ENCODE measurements around the gene CAD.

The CAD gene

GRCh38 chr2:27223416-27223815 is 6.2 kb downstream of the CAD start:
- DNase-seq: no peak

DNA sequence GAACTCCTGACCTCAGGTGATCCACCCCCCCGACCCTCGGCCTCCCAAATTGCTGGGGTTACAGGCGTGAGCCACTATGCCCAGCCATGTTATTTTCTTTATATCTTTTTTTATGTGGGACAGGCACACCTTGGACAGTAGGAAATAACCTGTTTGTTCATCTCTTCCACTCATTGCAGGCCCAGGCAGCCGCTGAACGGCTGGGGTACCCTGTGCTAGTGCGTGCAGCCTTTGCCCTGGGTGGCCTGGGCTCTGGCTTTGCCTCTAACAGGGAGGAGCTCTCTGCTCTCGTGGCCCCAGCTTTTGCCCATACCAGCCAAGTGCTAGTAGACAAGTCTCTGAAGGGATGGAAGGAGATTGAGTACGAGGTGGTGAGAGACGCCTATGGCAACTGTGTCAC is 8.4 kb downstream of the CAD start:
- no peak for DNase-seq

- no peak for DNase-seq
Observed at GRCh38 chr2:27227501-27227900, 10.3 kb downstream of the CAD start.

DNA sequence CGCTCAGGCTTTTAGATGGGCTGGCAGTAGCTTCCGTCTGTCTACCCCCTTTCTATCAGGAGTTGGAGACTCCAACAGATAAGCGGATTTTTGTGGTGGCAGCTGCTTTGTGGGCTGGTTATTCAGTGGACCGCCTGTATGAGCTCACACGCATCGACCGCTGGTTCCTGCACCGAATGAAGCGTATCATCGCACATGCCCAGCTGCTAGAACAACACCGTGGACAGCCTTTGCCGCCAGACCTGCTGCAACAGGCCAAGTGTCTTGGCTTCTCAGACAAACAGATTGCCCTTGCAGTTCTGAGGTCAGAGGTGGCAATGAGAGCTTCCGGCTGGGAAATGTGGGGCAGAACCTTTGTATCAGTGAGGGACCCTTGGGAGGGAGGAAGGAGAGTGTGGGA is 14.8 kb downstream of the CAD start:
- DNase-seq: no peak

- no peak for DNase-seq
Observed at GRCh38 chr2:27233341-27233740, 16.2 kb downstream of the CAD start.

GRCh38 chr2:27236136-27236535 is 19.0 kb downstream of the CAD start:
- no peak for DNase-seq

GRCh38 chr2:27236626-27237025 is 19.5 kb downstream of the CAD start:
- DNase-seq: no peak

DNA sequence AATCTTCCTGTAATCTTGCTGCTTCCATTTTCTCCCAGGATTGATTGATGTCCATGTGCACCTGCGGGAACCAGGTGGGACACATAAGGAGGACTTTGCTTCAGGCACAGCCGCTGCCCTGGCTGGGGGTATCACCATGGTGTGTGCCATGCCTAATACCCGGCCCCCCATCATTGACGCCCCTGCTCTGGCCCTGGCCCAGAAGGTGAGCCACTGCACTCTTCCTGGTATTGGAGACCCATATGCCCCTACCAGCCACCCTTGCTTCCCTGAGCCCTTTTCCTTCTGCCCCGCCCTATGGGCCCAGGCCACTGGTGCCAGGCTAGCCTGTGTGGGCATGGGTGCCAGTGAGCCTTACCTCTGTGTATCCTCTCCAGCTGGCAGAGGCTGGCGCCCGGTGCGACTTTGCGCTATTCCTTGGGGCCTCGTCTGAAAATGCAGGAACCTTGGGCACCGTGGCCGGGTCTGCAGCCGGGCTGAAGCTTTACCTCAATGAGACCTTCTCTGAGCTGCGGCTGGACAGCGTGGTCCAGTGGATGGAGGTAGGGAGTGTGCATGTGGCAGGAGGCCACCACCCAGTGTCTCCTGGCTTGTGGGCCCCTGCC is 20.3 kb downstream of the CAD start:
- DNase-seq: no peak

- no peak for DNase-seq
Observed at GRCh38 chr2:27238976-27239375, 21.8 kb downstream of the CAD start.

DNA sequence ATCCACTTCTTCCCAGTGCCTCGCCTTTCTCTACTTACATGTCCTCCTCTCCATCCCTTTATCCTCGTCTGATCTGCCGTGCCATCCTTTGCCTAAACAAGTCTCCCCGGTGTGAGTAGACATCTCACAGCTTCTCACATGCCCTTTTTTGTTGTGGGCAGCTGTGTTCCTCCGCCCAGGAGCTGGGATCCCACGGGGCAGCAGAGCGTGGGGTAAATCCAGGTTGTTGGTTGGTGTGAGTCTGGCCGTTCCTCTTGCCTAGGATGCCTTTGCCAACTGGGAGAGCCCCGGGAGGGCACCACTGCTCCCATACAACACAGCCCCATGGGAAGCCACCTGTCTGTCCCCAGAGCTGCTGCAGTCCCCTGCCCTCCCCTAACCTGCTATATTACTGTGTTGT is 23.2 kb downstream of the CAD start:
- DNase-seq: no peak

DNA sequence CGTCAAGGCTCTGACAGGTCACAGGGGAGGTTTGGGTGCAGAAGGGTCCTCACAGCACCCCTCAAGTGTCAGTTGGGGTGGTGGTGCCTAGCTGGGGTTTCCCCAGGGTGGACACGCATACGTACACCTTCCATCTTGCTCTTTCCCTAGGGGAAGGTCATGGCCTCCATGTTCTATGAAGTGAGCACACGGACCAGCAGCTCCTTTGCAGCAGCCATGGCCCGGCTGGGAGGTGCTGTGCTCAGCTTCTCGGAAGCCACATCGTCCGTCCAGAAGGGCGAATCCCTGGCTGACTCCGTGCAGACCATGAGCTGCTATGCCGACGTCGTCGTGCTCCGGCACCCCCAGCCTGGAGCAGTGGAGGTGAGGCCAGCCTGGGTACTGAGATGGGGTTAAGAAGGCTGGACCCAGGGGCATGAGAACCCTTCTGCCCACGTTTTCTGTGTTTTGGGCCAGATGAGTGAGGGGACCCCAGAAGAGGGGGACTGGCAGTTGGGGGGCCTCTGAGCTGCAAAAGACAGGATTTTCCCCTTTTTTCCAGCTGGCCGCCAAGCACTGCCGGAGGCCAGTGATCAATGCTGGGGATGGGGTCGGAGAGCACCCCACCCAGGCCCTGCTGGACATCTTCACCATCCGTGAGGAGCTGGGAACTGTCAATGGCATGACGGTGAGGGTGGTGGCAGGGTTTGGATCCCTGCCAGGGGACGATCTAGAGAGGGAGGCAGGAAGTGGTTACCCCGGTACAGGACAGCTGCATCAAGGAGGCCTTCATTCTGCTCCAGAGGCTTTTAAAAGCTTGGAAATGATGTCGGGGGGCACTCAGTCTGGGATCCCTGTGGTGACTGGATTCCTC is 24.8 kb downstream of the CAD start:
- DNase-seq: no peak

GRCh38 chr2:27242614-27242951 is 25.4 kb downstream of the CAD start:
- DNase-seq: no peak

GRCh38 chr2:27243391-27244130 is 26.4 kb downstream of the CAD start:
- DNase-seq: no peak

- no peak for DNase-seq
Observed at GRCh38 chr2:27245116-27245515, 27.9 kb downstream of the CAD start.

DNA sequence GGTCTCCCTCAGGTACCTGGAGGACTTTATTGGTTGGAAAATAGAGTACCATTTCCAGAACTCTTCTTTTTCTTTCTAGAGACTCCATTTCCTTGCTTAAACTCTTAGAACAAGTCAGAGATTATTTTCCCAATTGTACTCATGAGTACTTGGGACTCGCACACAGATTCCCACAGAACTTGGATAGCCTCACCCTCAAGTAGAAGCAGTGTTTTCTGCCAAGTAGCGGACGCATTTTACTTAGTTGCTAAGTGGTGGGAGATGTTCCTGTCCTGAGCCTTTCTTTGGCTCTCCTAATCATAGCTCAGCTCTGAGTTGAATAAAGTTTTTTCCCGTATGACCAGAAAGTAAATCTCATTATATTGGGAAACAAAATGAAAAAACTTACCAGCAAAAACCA is 28.5 kb downstream of the CAD start:
- no peak for DNase-seq

- no peak for DNase-seq
Observed at GRCh38 chr2:27247893-27248292, 30.7 kb downstream of the CAD start.

- no peak for DNase-seq
Observed at GRCh38 chr2:27249159-27249890, 32.2 kb downstream of the CAD start.

GRCh38 chr2:27249891-27250651 is 32.9 kb downstream of the CAD start:
- DNase-seq: peak; percentile 68

DNA sequence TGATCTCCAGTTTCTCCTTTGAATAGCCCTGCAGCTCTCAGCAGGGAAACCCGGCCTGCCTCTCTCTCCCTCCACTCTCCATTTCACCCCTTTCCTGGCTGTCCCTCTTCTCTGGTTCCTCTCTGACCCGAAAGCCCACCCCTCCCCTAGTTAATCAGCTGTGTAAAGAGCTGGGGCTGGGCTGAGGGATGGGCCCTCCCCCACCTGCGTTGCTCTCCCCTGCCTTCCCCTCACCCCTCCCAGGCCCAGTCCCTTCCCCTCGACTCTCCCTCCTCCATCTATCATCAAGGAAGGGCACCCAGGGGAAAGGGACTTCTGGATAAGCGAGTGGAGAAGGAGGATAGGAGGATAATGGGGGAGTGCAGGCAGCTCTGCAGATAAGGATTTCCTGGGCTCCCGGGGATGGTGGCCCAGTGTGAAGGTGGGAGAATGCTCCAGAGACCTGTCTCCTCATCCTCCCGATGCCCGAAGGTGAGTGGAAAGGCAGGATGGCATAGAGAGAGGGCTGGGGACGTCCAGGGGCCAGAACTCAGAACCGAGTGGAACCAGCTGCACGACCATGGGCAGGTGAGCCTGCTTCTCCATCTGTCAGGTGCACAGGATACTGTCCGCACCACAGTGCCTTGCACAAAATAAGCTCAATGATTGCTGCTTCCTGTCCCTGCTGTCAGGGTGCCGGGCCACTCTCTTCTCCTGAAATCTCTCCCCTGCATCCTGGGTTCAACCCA is 33.6 kb downstream of the CAD start:
- peak; percentile 20 for DNase-seq

DNA sequence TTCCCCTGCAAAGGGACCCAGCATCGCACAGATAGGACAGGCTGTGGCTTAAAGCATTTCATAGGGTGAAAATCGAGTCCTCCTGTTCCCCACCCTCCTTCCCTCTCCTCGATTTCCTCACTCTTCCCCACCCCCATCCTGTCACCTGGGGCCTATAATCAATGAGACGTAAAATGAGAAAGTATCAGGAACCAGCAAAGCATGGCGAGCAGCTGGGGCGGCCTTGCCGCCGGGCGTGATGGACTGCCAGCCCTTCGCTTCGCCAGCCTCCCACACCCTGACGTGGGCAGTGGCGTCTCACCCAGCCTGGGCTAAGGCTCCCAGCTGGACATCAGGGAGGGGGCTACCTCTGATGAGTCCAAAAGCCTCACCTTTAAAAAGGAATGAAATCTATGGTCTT is 34.6 kb downstream of the CAD start:
- DNase-seq: peak; percentile 35

- DNase-seq: no peak
Observed at GRCh38 chr2:27255187-27255586, 38.0 kb downstream of the CAD start.

All from right kidney (tissue), 1 donor.